Adrenal gland (tissue), 12 donors: ENCODE measurements around the gene MICAL3. TPM values are rescaled to one million over a fixed set of nuclear protein-coding genes. Genes with fewer than 3 reads are reported as not detected.

Experiments
- DNase-seq, 7 donors: peaks; one replicate each; pipeline ENCODE4 v3.0.0-alpha.2; 2019 to 2020
- H3K27ac ChIP-seq, 5 donors: fragments of 200-600 bp; sonication (generic) in 4 of 5; 1 replicate in 3 of 5; 2 replicates in 2 of 5; pipeline versions ENCODE4 v1.5.1 to v1.8.0; 2016 to 2020; ENCODE audit warnings: mild to moderate bottlenecking in 1 of 5
- H3K27me3 ChIP-seq: fragments of 200-600 bp; 2 replicates; pipeline ENCODE4 v1.8.0; 2021
- H3K36me3 ChIP-seq, 2 donors: fragments of 200-600 bp; replicated peaks in 1 of 2; 1 replicate in 1 of 2; 2 replicates in 1 of 2; pipeline versions ENCODE4 v1.5.1 to v1.8.0; 2018 to 2022
- H3K4me1 ChIP-seq, 2 donors: fragments of 200-600 bp; replicated peaks in 1 of 2; 1 replicate in 1 of 2; 2 replicates in 1 of 2; pipeline versions ENCODE4 v1.5.1 to v1.8.0; 2018 to 2021
- H3K4me3 ChIP-seq, 4 donors: fragments of 200-600 bp; sonication (generic) in 3 of 4; one replicate each; pipeline ENCODE4 v1.5.1; 2016 to 2018
- H3K9me3 ChIP-seq, 3 donors: fragments of 200-600 bp; sonication (generic) in 1 of 3; replicated peaks in 1 of 3; 1 replicate in 2 of 3; 2 replicates in 1 of 3; pipeline versions ENCODE4 v1.5.1 to v1.8.0; 2016 to 2021
- POLR2A ChIP-seq, 2 donors: fragments of 450-650 bp; IDR thresholded peaks; one replicate each; pipeline ENCODE4 v1.6.1; 2017; ENCODE audit warnings: antibody characterized with exemption in 2 of 2, mild to moderate bottlenecking in 2 of 2, moderate library complexity in 1 of 2
- WGBS, 4 donors: extraction: QIAGEN DNeasy Blood & Tissue Kit in 2 of 4; methylation state at CpG; one replicate each; pipeline versions ENCODE4 v1.1.5 to v1.1.7; 2013 to 2017; 5-methylcytosine and 5-hydroxymethylcytosine counted together
- intact Hi-C, 2 donors: fragments of 100-400 bp; cut with DNase I; formaldehyde crosslinking; loops; one replicate each; pipeline versions ENCODE4 v1.14.1 to v1.15.0; 2022 to 2023
- polyA plus RNA-seq, 3 donors: library from polyadenylated mRNA; stranded (reverse); fragments of 200-250 nt in 2 of 3; fragments of 350-450 nt in 1 of 3; fragmentation: Illumina TruSeq in 1 of 3; extraction: RNeasy Lipid Tissue Mini Kit (QIAGEN cat#74804) in 1 of 3; gene quantifications; one replicate each; pipeline ENCODE4 v1.2.3, GENCODE V29; 2013 to 2014
- total RNA-seq, 9 donors: library from RNA; depleted of rRNA in 4 of 9; stranded (reverse); fragments of >200 nt in 4 of 9; fragments of 120-200 nt in 1 of 9; fragmentation: NEBNext Ultra II Directional in 1 of 9; extraction: Animal tissue kit (Norgen Biotek cat#: 25700) in 1 of 9; gene quantifications; one replicate each; pipeline versions ENCODE4 v1.1.0 to v1.2.4, GENCODE V29; 2013 to 2023
- TF ChIP-seq, protein P1 (sequence below), 6 experiments: fragments of 450-650 bp in 4 of 6; fragments of 200-600 bp in 2 of 6; sonication (generic) in 1 of 6; IDR thresholded peaks; 1 replicate in 5 of 6; 2 replicates in 1 of 6; pipeline versions ENCODE4 v1.5.1 to v1.8.0; 2016 to 2021; ENCODE audit warnings: antibody characterized with exemption in 6 of 6, mild to moderate bottlenecking in 2 of 6, moderate library complexity in 1 of 6
- donor health status: healthy with polysubstance abuse.
- donor health status: Bipolar disorder and iron deficiency.
- donor health status: DM: yes; HTN: yes; CAD: no.
- donor health status: DM: no; HTN: no; CAD: no.
- donor health status: DM: no; HTN: no; CAD: no.
- donor health status: DM: yes; HTN: yes; CAD: no.

Gene MICAL3
- total and polyA plus RNA-seq, 12 donors, result 10.9 to 82.6 (median 34.4) TPM

- no peak overlapping the region for H3K27ac ChIP-seq
- no peaks in the 10 kb centered on the region for H3K36me3 ChIP-seq
- no peaks in the 10 kb centered on the region for H3K9me3 ChIP-seq
- no peaks in the 10 kb centered on the region for H3K27me3 ChIP-seq
- intact Hi-C loops, result no loop called here
- H3K4me3 ChIP-seq, result no peak overlapping the region
- 85 to 94% (median 90%) methylated on average over 13 of the region's 13 CpGs for WGBS, 4 donors
- TF ChIP-seq, protein P1, sequence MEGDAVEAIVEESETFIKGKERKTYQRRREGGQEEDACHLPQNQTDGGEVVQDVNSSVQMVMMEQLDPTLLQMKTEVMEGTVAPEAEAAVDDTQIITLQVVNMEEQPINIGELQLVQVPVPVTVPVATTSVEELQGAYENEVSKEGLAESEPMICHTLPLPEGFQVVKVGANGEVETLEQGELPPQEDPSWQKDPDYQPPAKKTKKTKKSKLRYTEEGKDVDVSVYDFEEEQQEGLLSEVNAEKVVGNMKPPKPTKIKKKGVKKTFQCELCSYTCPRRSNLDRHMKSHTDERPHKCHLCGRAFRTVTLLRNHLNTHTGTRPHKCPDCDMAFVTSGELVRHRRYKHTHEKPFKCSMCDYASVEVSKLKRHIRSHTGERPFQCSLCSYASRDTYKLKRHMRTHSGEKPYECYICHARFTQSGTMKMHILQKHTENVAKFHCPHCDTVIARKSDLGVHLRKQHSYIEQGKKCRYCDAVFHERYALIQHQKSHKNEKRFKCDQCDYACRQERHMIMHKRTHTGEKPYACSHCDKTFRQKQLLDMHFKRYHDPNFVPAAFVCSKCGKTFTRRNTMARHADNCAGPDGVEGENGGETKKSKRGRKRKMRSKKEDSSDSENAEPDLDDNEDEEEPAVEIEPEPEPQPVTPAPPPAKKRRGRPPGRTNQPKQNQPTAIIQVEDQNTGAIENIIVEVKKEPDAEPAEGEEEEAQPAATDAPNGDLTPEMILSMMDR (IDR thresholded peaks at IDR 0.05), result no peak
- TF ChIP-seq POLR2A (IDR thresholded peaks at IDR 0.05), result no peak
- H3K4me1 ChIP-seq, result peaks cover 0 to 8% of the 10 kb centered on the region in 2 donors
- DNase-seq, result no peak
Observed at GRCh38 chr22:17962168-17962567, 62.2 kb downstream of the MICAL3 start.

GRCh38 chr22:17961446-17961729 lies 63.0 kb downstream of the MICAL3 start:
- Histone ChIP-seq H3K9me3 (no peaks in the 10 kb centered on the region), H3K27ac (no peak overlapping the region), H3K36me3 (no peaks in the 10 kb centered on the region), H3K4me3 (no peak overlapping the region), H3K4me1 (peaks cover 0 to 8% of the 10 kb centered on the region in 2 donors), H3K27me3 (no peaks in the 10 kb centered on the region)
- TF ChIP-seq, protein P1 (IDR thresholded peaks at IDR 0.05), result no peak
- TF ChIP-seq POLR2A (IDR thresholded peaks at IDR 0.05), result no peak
- WGBS, 4 donors, result 0 to 100% (median 100%) methylated on average over 1 of the region's 1 CpG
- no peak for DNase-seq
- intact Hi-C loops, result no loop called here

- 83 to 92% (median 89%) methylated on average over 16 to 19 of the region's 19 CpGs for WGBS, 4 donors
- DNase-seq, result no peak
- TF ChIP-seq, protein P1 (IDR thresholded peaks at IDR 0.05), result no peak
- no peak for TF ChIP-seq POLR2A (IDR thresholded peaks at IDR 0.05)
Observed at GRCh38 chr22:17960695-17961445, 63.5 kb downstream of the MICAL3 start.

GRCh38 chr22:17960011-17960410 lies 64.3 kb downstream of the MICAL3 start:
- H3K9me3 ChIP-seq, result no peaks in the 10 kb centered on the region
- 92 to 99% (median 96%) methylated on average over 8 of the region's 8 CpGs for WGBS, 4 donors
- peaks cover 3 to 8% of the 10 kb centered on the region in 2 donors for H3K4me1 ChIP-seq
- no peaks in the 10 kb centered on the region for H3K36me3 ChIP-seq
- no peak overlapping the region for H3K27ac ChIP-seq
- DNase-seq, result no peak
- no peaks in the 10 kb centered on the region for H3K27me3 ChIP-seq
- intact Hi-C loops, result no loop called here
- TF ChIP-seq POLR2A (IDR thresholded peaks at IDR 0.05), result no peak
- TF ChIP-seq, protein P1 (IDR thresholded peaks at IDR 0.05), result no peak
- no peak overlapping the region for H3K4me3 ChIP-seq

More at GRCh38 chr22:17960695-17961445, 63.5 kb downstream of the MICAL3 start:
- H3K4me1 ChIP-seq, result peaks cover 0 to 8% of the 10 kb centered on the region in 2 donors
- intact Hi-C loops, result no loop called here
- no peaks in the 10 kb centered on the region for H3K36me3 ChIP-seq
- no peaks in the 10 kb centered on the region for H3K27me3 ChIP-seq
- H3K4me3 ChIP-seq, result no peak overlapping the region
- no peak overlapping the region for H3K27ac ChIP-seq
- H3K9me3 ChIP-seq, result no peaks in the 10 kb centered on the region
